Measurements from ENCODE around the gene TINAGL1. TPM values are rescaled to one million over a fixed set of nuclear protein-coding genes. Genes with fewer than 3 reads are reported as not detected.

The TINAGL1 gene
- total RNA-seq, 6 experiments from 2014 or later = 0.91 to 4.0 (median 1.9) TPM

DNA sequence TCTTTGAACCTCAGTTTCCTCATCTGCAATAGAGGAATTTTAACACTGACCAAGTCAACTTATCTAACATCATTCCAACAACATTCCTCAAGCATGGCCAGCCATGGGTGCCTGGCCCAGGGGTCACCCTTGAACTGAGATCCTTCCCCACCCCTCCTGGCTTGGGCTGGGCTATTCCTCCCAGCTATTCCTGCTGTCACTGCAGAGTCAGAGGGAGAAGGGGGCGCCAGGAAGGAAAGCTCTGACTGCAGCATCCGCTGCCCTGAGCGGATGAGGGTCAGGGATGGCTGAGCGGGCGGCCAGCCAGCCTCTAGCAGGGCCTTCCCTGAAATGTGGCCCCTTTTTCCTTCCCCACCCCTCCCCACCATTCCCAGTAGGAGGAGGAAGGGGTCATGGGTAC lies 3.1 kb downstream of the TINAGL1 start:
- H3K27me3 Mint-ChIP-seq (ENCODE audit: insufficient read depth) = no peaks in the 10 kb centered on the region; the same call in 1 of the 2 replicates
- H3K4me3 Mint-ChIP-seq = no peak overlapping the region
- peaks cover 30% of the 10 kb centered on the region for H3K4me1 Mint-ChIP-seq (ENCODE audit: low read depth)
- H3K9me3 Mint-ChIP-seq = no peaks in the 10 kb centered on the region
- H3K27ac Mint-ChIP-seq = no peak overlapping the region
- H3K36me3 Mint-ChIP-seq (ENCODE audit: low read depth) = no peaks in the 10 kb centered on the region
- DNase-seq = no peak
- TF ChIP-seq, protein P1, sequence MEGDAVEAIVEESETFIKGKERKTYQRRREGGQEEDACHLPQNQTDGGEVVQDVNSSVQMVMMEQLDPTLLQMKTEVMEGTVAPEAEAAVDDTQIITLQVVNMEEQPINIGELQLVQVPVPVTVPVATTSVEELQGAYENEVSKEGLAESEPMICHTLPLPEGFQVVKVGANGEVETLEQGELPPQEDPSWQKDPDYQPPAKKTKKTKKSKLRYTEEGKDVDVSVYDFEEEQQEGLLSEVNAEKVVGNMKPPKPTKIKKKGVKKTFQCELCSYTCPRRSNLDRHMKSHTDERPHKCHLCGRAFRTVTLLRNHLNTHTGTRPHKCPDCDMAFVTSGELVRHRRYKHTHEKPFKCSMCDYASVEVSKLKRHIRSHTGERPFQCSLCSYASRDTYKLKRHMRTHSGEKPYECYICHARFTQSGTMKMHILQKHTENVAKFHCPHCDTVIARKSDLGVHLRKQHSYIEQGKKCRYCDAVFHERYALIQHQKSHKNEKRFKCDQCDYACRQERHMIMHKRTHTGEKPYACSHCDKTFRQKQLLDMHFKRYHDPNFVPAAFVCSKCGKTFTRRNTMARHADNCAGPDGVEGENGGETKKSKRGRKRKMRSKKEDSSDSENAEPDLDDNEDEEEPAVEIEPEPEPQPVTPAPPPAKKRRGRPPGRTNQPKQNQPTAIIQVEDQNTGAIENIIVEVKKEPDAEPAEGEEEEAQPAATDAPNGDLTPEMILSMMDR (IDR thresholded peaks at IDR 0.05) = no peak

DNA sequence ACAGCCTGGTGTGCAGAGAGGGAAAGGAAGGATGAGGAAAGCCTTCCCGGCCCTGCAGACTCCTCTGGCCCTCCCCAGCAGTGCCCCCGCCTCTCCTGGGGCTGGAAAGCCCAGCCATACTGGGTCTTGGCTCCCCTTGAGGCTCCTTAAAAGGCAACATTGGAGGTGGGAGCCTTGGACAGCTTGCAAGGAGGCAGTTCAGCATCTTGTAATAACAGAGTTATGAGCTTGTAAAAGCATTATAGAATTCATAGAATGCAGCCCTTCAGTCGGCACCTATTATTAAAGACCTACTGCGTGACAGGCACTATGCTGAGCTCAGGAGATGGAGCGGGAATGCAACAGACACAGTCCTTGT lies 4.2 kb downstream of the TINAGL1 start:
- no peaks in the 10 kb centered on the region; the same call in 1 of the 2 replicates for H3K27me3 Mint-ChIP-seq (ENCODE audit: insufficient read depth)
- H3K36me3 Mint-ChIP-seq (ENCODE audit: low read depth) = no peaks in the 10 kb centered on the region
- DNase-seq = no peak
- peaks cover 22% of the 10 kb centered on the region for H3K4me1 Mint-ChIP-seq (ENCODE audit: low read depth)
- TF ChIP-seq, protein P1 (IDR thresholded peaks at IDR 0.05) = no peak
- no peaks in the 10 kb centered on the region for H3K9me3 Mint-ChIP-seq
- H3K27ac Mint-ChIP-seq = no peak overlapping the region
- H3K4me3 Mint-ChIP-seq = no peak overlapping the region

DNA sequence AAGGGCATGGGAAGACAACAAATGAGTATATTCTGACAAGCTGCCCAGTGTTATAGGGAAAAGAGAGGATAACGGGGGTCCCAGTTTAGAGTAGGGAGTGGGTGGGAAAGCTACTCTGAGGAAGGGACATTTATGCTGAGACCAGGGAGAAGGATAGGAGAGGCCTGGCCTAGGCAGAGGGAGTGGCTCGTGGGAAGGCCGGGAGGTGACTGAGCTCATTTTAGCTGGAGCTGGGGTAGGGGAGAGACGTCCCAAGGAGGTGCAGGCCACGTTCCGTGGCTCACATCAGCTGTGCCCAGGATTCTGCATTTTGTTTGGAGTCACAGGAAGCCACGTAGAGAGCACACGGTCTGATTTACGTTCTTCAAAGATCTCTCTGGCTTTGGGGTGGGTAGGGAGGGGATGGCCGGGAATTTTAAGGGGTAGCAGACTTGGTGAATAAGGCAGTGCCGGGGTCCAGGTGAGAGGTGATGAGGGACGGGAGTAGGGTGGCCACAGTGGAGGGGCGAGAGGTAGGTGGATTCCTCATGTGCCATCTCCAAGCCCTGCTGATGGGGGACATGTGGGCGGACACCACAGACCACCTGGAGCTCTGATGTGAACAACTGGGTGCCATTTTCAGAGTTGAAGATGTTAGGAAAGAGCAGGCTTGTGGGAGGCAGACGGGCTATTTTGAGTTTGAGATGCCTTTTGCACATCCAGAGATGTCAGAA lies 4.7 kb downstream of the TINAGL1 start:
- Mint-ChIP-seq H3K4me3 (no peak overlapping the region), H3K27ac (no peak overlapping the region), H3K36me3 (ENCODE audit: low read depth) (no peaks in the 10 kb centered on the region), H3K4me1 (ENCODE audit: low read depth) (peaks cover 17% of the 10 kb centered on the region), H3K27me3 (ENCODE audit: insufficient read depth) (no peaks in the 10 kb centered on the region; the same call in 1 of the 2 replicates), H3K9me3 (no peaks in the 10 kb centered on the region)
- no peak for DNase-seq
- TF ChIP-seq, protein P1 (IDR thresholded peaks at IDR 0.05) = no peak

DNA sequence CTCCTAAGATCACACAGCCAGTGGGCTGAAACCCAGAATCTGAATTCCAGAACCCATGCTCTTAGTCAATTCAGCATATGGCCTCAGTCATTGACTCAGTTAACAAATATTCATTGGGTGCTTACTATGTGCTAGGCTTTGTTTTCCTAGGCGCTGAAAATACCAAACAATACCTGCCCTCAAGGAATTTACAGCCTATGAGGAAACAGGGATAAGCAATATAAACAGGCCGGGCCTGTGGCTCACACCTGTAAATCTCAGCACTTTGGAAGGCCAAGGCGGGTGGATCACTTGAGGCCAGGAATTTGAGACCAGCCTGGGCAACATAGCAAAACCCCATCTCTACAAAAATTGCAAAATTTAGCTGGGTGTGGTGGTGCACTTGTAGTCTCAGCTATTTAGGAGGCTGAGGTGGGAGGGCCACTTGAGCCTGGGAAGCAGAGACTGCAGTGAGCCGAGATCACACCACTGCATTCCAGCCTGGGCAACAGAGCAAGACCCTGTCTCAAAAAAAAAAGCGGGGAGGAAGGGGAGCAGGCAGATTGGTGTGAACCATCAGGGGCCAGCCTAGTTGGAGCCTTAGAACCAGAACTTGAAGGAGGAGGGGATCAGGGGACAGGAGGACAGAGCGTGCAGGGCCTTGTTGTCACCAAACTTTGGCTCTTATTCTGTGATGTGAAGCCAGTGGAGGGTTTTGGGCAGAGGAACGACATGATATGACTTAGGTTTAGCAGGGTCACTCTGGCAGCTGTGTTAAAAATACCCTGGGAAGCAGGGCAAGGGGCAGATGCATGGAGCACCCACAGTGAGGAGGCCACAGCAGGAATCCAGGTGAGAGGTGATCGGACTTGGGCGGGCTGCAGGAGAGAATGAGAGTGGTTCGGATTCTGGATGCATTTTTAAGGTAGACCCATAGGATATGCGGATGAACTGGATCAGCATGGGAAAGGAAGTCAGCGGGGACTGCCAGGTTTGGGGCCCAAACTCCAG lies 5.8 kb downstream of the TINAGL1 start:
- Mint-ChIP-seq H3K27ac (no peak overlapping the region), H3K4me3 (no peak overlapping the region), H3K36me3 (ENCODE audit: low read depth) (no peaks in the 10 kb centered on the region), H3K4me1 (ENCODE audit: low read depth) (peaks cover 11% of the 10 kb centered on the region), H3K9me3 (no peaks in the 10 kb centered on the region), H3K27me3 (ENCODE audit: insufficient read depth) (no peaks in the 10 kb centered on the region; the same call in 1 of the 2 replicates)
- TF ChIP-seq, protein P1 (IDR thresholded peaks at IDR 0.05) = no peak
- DNase-seq = no peak

DNA sequence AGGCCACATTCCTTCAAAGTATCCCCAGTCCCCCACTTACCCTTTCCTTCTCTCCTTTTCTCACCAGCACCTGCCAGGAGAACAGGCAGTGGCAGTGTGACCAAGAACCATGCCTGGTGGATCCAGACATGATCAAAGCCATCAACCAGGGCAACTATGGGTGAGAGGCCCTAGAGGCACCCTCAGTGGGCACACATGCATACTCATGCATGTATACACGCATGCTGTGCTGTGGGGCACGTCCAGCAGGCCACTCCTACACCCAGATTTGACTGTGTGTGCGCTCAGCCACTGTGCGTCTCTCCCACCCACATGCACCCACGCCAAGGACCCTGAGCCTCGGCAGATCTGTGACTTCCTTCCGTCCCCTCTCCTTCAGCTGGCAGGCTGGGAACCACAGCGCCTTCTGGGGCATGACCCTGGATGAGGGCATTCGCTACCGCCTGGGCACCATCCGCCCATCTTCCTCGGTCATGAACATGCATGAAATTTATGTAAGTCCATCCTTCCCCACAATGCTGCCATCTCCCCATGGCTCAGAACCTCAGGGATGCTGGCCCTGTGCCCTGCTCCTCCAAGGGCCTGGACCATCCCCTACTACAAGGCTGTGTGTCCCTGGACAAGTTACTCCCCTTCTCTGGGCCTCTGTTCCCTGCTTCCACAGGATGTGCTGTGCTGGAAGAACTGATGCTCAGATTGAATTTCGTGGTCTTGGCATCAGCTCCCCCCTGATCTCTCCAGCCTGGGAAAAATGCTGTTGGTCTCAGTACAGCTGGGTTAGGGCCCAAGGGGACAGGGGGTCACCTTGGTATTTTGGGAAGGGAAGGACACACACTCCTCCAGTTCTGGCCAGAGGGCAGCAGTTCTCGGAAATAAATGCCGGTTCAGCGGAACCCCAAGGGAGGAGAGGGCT lies 7.0 kb downstream of the TINAGL1 start:
- H3K27me3 Mint-ChIP-seq (ENCODE audit: insufficient read depth) = no peaks in the 10 kb centered on the region; the same call in 1 of the 2 replicates
- DNase-seq = no peak
- H3K27ac Mint-ChIP-seq = no peak overlapping the region

More for the DNA sequence above, 7.0 kb downstream of the TINAGL1 start:
- H3K9me3 Mint-ChIP-seq = no peaks in the 10 kb centered on the region
- H3K4me3 Mint-ChIP-seq = no peak overlapping the region
- peaks cover 18% of the 10 kb centered on the region for H3K4me1 Mint-ChIP-seq (ENCODE audit: low read depth)
- no peaks in the 10 kb centered on the region for H3K36me3 Mint-ChIP-seq (ENCODE audit: low read depth)
- TF ChIP-seq, protein P1 (IDR thresholded peaks at IDR 0.05) = no peak

Measured in HFFc6 (cell line).